Pulmonary artery endothelial cell (primary cell): ENCODE results near the gene MESD. TPM values are rescaled to one million over a fixed set of nuclear protein-coding genes. Genes with fewer than 3 reads are reported as not detected.
A peak's percentile ranks its signal among the peaks of the same experiment; 100 is the strongest.

Experiments used
- DNase-seq: peaks from one replicate; pipeline ENCODE4 v3.0.0-alpha.2; 2011; ENCODE audit warnings: low read depth, low spot score
- total RNA-seq: library from RNA; depleted of rRNA; stranded (reverse); fragments of >200 nt; gene quantifications from 2 replicates; pipeline ENCODE4 v1.2.3, GENCODE V29; 2014

The MESD gene
- 19.0 and 24.2 TPM in 2 replicates for total RNA-seq

GRCh38 chr15:80989518-80990478 is at the start of gene MESD:
TSS of gene MESD (minus strand) at chr15:80989819. CDS start at chr15:80989791, 28 bp downstream.
- peak; percentile 75 for DNase-seq

DNA sequence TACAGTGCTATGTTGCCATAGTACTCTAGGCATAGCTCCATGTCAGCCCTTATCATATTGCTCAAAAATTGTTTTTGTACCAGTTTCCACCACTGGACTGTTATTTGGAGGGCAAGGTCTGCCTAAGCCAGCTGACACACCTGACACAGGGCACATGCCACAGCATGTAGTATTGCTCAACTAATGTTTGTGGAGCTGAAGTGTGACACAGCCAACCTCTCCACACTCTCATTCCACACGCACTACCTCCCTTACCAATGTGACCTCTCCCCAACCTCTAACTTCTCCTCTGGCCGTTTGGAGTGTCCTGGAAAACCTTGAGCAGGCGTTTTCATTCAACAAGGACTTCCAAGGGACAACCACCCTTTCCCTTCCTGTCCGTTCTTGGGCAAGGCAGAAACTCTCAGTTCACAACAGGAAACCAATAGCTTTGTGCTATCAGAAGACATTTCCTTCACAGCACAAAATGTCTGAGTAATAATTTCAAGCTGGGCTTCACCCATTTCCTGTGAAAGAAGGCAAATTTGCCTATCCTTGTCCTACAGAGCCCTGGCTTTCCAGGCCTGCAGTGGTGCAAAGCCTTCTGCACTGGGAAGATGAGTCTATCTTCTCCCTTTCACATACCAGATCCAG is 49.5 kb upstream of the MESD start:
- DNase-seq = peak; percentile 64

DNA sequence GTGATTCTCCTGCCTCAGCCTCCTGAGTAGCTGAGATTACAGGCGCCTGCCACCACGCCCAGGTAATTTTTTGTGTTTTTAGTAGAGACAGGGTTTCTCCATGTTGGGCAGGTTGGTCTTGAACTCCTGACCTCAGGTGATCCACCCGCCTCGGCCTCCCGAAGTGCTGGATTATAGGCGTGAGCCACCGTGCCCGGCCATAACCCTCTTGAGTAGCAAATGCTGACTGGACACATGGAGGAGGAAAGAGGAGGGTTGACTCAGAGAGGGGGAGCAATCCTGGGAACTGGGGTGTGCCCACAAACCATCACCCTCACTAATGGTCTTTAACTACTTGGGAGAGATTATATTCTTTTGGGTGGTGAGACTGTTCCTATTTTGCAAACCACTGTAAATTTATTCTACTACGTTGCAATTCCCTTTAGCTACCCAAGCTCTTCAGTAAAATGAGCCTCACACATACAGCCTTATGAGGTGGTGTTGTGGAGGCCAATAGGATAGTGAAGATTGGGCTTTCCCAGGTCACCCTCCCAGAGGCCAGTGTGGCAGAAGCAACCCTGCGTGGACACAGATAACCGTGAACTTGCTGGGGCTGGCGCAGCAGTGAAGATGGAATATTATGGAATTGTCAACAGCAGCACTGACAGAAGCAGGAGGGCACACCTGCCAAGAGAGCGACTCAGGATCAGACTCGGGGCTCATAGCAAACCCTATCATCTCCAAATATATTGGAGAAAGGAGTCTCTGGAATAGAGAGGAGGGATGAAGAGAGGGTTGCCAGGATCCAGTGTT is 48.5 kb upstream of the MESD start:
- no peak for DNase-seq

DNA sequence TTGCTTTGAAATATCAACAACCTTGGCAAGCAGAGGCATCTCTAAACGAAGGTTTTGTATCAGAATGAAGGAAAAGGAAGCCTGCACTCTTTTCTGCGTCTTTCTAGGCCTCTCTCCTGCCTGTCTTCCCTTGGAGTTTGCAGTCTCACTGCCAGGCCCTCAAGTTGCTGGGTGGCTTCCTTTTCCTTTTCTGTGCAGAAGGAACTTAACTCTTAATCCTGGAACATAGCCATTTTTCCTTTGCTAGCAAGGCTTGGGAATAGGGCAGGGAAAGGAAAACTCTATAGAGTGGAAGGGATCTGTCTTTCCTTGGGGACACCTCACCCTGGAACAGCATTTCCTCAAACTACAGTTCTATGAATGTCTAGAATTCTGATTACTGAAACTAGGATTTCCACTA is 43.9 kb upstream of the MESD start:
- no peak for DNase-seq

- DNase-seq = no peak
Observed at GRCh38 chr15:81032818-81033217, 43.2 kb upstream of the MESD start.

- DNase-seq = no peak
Observed at GRCh38 chr15:81032355-81032754, 42.7 kb upstream of the MESD start.

DNA sequence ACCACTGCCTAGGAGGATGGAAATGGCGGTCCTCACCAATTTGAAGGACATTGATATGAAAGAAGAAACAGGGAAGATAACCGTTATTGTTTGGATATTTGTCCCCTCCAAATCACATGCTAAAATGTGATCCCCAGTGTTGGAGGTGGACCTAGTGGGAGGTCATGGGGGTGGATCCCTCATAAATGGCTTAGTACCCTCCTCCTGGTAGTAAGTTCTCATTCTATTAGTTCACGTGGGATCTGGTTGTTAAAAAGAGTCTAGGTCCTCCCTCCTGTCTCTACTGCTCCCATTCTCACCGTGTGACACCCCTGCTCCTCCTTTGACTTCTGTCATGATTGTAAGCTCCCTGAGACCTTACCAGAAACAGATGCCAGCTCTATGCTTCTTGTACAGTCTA is 41.6 kb upstream of the MESD start:
- DNase-seq = no peak

DNA sequence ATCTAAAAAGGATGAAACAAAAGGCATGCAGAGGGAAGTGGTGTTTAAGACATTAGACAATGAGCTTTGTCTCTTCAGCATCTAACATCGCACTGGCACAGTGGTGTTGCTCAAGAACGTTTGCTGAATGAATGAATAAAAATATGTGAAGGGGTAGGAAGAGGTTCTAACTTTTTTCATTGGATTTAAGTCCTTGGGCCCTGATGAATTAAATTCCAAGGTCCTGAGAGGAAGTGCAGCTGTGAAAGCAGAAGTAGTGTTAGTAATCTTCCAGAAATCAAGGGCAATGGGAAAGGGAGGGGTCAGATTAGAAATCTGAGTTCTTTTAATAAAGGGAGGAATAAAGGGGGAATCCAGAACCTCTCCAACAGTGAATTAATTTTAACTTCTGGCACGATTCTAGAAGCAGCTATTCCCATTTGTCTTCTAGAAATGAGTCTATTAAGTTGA is 40.7 kb upstream of the MESD start:
- no peak for DNase-seq

GRCh38 chr15:81029414-81030300 is 40.0 kb upstream of the MESD start:
- DNase-seq = no peak

- DNase-seq = no peak
Observed at GRCh38 chr15:81026836-81027599, 37.4 kb upstream of the MESD start.

DNA sequence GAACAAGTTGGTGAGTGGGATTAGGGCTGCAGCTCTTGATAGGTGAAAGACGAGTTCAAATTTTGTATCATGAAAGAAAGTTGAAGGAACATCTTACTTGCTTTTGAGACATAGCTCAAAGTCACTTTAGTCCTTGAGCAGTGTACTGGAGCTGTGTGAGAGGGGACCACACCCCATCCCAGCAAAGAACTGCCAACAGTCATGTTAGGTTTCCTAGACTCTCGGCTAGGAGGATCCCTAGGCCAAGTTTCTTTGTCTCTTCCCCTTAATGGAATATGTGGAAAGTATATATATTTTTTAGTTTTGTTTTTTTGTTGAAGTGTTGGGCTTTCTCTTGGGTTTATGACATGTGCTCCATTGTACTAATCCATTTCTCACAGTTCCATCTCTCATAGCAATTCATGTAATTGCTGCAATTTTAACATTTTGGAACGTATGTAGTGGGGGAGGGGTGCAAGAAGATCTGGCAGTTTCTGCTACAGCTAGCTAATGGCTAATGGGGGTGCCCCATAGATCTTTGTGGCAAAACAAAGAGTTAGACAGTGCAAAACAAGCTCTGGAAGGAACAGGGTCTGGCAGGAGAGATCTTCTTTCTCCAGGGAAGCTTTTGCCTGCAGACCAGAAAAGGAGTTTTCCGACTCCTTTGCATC is 36.2 kb upstream of the MESD start:
- DNase-seq = no peak

GRCh38 chr15:81024936-81025335 is 35.3 kb upstream of the MESD start:
- no peak for DNase-seq

- no peak for DNase-seq
Observed at GRCh38 chr15:81024265-81024872, 34.8 kb upstream of the MESD start.

DNA sequence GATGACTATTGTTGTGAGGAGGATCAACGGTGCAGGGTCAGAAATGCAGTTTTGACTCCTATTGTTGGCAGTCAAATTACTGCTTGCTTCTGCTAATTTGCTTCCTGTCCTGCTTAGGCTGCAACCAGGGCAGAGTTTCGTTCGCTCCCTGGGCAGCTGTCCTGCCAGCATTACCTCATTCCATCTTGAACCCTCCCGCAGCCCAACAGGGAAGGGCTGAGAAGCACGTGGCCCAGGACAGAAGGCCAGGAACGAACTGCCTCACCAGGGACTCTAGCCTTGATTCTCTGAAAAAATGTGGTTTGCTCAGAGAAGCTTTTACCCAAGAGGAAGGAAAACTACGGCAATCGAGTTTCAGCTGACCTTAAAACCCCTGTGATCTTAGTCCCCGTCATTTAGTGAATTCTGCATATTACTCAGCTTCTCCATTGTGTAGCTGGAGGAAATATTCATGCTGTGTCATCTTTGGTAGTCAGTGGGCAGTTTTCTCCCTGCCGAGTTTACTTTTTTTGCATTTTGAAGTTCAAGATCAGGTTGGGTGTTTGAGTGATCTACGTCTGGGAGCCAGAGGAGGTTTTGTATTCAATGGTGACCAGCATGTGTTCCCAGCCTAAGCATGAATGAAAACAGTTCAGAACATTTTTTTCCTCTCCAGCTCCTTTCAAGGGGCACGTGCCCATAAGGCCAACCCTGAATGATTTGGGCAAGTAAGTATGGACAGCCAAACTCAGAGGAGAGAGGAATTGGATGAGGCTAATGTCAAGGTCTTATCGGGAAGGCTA is 34.1 kb upstream of the MESD start:
- peak; percentile 74 for DNase-seq

DNA sequence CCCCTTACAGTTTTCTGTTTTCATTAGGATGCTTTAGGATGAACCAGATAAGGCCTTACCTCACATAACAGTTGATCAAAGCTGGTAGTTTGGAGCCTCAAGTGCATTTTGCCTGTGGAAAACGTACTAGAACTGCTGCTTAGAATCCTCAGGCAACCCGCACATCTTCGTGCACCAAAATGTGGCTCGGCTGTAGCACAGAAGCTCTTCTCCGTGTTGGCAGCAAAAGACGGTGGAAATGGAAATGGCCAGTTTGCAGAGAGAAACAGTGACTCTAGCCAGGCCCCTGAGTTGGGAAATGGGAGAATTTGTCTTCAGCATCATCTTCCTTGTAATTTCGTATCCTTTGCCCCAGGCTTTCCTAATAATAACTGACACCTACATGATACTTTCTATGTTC is 31.7 kb upstream of the MESD start:
- DNase-seq = no peak

GRCh38 chr15:81018197-81018596 is 28.6 kb upstream of the MESD start:
- DNase-seq = no peak

DNA sequence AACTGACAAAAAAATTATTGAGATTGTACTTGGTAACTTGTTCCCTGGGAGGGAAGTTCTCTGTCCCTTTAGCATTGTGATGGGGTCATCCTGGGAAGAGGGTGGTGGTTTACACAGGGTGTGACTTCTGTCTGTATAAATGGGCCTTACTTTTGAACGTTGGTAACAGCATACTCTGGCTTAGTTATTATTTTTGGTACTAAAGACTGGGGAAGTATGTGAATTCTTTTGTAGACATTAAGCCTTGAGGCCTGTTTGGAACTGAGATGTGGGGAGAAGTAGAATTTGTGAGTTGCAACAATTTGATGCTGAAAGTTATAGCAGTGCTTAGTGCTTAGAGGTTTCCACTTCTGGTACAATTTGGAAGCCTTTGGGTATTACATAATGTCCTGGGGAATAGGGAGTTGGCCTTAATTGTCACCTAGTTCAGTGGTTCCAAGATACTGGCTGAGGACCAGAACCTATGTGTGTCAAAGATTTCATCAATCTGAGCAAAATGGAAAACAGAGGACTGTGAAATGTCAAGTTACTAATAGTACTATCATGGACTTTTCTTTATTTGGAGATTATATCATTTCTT is 27.0 kb upstream of the MESD start:
- no peak for DNase-seq
